Loucy (cell line): ENCODE results near the gene YIPF5.

Experiments
- H2AFZ ChIP-seq: fragments of 200-600 bp; sonication (generic); 2 replicates; pipeline ENCODE4 v1.6.0; 2016; ENCODE audit warnings: antibody characterized with exemption, mild to moderate bottlenecking, low read length, moderate library complexity
- H3F3A ChIP-seq: fragments of 200-600 bp; 2 replicates; pipeline ENCODE4 v1.6.0; 2016; ENCODE audit warnings: antibody characterized with exemption, low read depth, mild to moderate bottlenecking
- H3K27me3 ChIP-seq: fragments of 200-600 bp; sonication (generic); 2 replicates; pipeline ENCODE4 v1.6.1; 2014; ENCODE audit warnings: low read length, mild to moderate bottlenecking; ENCODE audit not compliant: insufficient read depth, poor library complexity, severe bottlenecking
- H3K36me3 ChIP-seq: fragments of 200-600 bp; sonication (generic); 2 replicates; pipeline ENCODE4 v1.6.1; 2016; ENCODE audit warnings: low read length; ENCODE audit not compliant: insufficient read depth
- H3K4me1 ChIP-seq: fragments of 200-600 bp; sonication (generic); 2 replicates; pipeline ENCODE4 v1.5.1; 2014; ENCODE audit warnings: low read length, mild to moderate bottlenecking; ENCODE audit not compliant: insufficient read depth, poor library complexity, severe bottlenecking
- H3K4me2 ChIP-seq: fragments of 200-600 bp; sonication (generic); 2 replicates; pipeline ENCODE4 v1.6.0; 2014; ENCODE audit warnings: antibody characterized with exemption, low read length, low read depth, mild to moderate bottlenecking; ENCODE audit not compliant: poor library complexity, severe bottlenecking
- H3K4me3 ChIP-seq: fragments of 200-600 bp; sonication (generic); 2 replicates; pipeline ENCODE4 v1.5.1; 2014; ENCODE audit warnings: low read length, mild to moderate bottlenecking, mixed read lengths; ENCODE audit not compliant: poor library complexity, severe bottlenecking
- H3K79me2 ChIP-seq: fragments of 200-600 bp; sonication (generic); 2 replicates; pipeline ENCODE4 v1.6.1; 2014; ENCODE audit warnings: low read length; ENCODE audit not compliant: insufficient read depth
- H3K9ac ChIP-seq: fragments of 200-600 bp; sonication (generic); 2 replicates; pipeline ENCODE4 v1.6.0; 2014; ENCODE audit warnings: mild to moderate bottlenecking, low read depth, low read length, moderate library complexity; ENCODE audit not compliant: poor library complexity, severe bottlenecking
- H3K9me2 ChIP-seq: fragments of 200-600 bp; sonication (generic); replicated peaks from 2 replicates; pipeline ENCODE4 v1.6.1; 2016; ENCODE audit warnings: low read depth, low read length, mixed read lengths
- H3K9me3 ChIP-seq: fragments of 200-600 bp; sonication (generic); 2 replicates; pipeline ENCODE4 v1.6.1; 2014; ENCODE audit warnings: mild to moderate bottlenecking, antibody characterized with exemption, low read length, low read depth; ENCODE audit not compliant: insufficient read depth
- H4K20me1 ChIP-seq: fragments of 200-600 bp; sonication (generic); 2 replicates; pipeline ENCODE4 v1.6.0; 2014; ENCODE audit warnings: antibody characterized with exemption, low read length, mild to moderate bottlenecking; ENCODE audit not compliant: insufficient read depth, poor library complexity, severe bottlenecking
- CTCF ChIP-seq: fragments of 200-600 bp; sonication (generic); conservative IDR thresholded peaks from 2 replicates; pipeline ENCODE4 v1.5.1; 2014; ENCODE audit warnings: mild to moderate bottlenecking, antibody characterized with exemption, low read length
- EZH2phosphoT487 ChIP-seq: fragments of 200-600 bp; IDR thresholded peaks from 2 replicates; pipeline ENCODE4 v1.6.1; 2018; ENCODE audit warnings: antibody characterized with exemption, mild to moderate bottlenecking, moderate library complexity, borderline replicate concordance

Gene YIPF5

GRCh38 chr5:144205141-144205551 is 34.7 kb upstream of the YIPF5 start:
- Histone ChIP-seq H4K20me1 (no peaks in the 10 kb centered on the region), H3K4me1 (peaks cover 15% of the 10 kb centered on the region), H3K4me2 (no peak overlapping the region), H3K79me2 (no peaks in the 10 kb centered on the region), H2AFZ (no peak overlapping the region), H3F3A (no peaks in the 10 kb centered on the region), H3K27me3 (no peaks in the 10 kb centered on the region), H3K9me3 (no peaks in the 10 kb centered on the region), H3K9me2 (no peaks in the 10 kb centered on the region), H3K36me3 (no peaks in the 10 kb centered on the region), H3K9ac (no peak overlapping the region), H3K4me3 (no peak overlapping the region)
- no peak for TF ChIP-seq CTCF
- no peak for TF ChIP-seq EZH2phosphoT487

- H3K4me2 ChIP-seq: no peak overlapping the region
- H3K9me3 ChIP-seq: no peaks in the 10 kb centered on the region
- no peak overlapping the region for H3K9ac ChIP-seq
- H3K4me3 ChIP-seq: no peak overlapping the region
- H3K36me3 ChIP-seq: no peaks in the 10 kb centered on the region
- no peaks in the 10 kb centered on the region for H4K20me1 ChIP-seq
- no peaks in the 10 kb centered on the region for H3K79me2 ChIP-seq
- no peak overlapping the region for H2AFZ ChIP-seq
- TF ChIP-seq EZH2phosphoT487 (no peak), CTCF (peak; percentile 97)
- H3K4me1 ChIP-seq: peaks cover 12% of the 10 kb centered on the region
- H3K27me3 ChIP-seq: no peaks in the 10 kb centered on the region
- H3F3A ChIP-seq: no peaks in the 10 kb centered on the region
- H3K9me2 ChIP-seq: no peaks in the 10 kb centered on the region
These were observed 33.5 kb upstream of the YIPF5 start for GRCh38 chr5:144203750-144204596.

GRCh38 chr5:144202726-144203125 is 32.3 kb upstream of the YIPF5 start:
- no peak overlapping the region for H3K4me2 ChIP-seq
- no peaks in the 10 kb centered on the region for H3K27me3 ChIP-seq
- H3K4me3 ChIP-seq: no peak overlapping the region
- no peaks in the 10 kb centered on the region for H3K79me2 ChIP-seq
- H3K9me3 ChIP-seq: no peaks in the 10 kb centered on the region
- H2AFZ ChIP-seq: no peak overlapping the region
- no peaks in the 10 kb centered on the region for H3K9me2 ChIP-seq
- no peak for TF ChIP-seq EZH2phosphoT487
- no peak for TF ChIP-seq CTCF
- H3K4me1 ChIP-seq: peaks cover 9% of the 10 kb centered on the region
- H3K9ac ChIP-seq: no peak overlapping the region
- no peaks in the 10 kb centered on the region for H3F3A ChIP-seq
- no peaks in the 10 kb centered on the region for H4K20me1 ChIP-seq
- no peaks in the 10 kb centered on the region for H3K36me3 ChIP-seq
